SU-DHL-6 (cell line): ENCODE data around the gene NLN.

Source experiments
- EZH2phosphoT487 ChIP-seq: fragments of 200-600 bp; sonication (generic), shearing (Covaris generic); conservative IDR thresholded peaks from 2 replicates; pipeline ENCODE4 v1.6.1; 2018; ENCODE audit warnings: mild to moderate bottlenecking, antibody characterized with exemption, low read length, moderate library complexity, mixed read lengths
- TF ChIP-seq, protein P1 (sequence below): fragments of 200-600 bp; sonication (generic); IDR thresholded peaks from one replicate; pipeline ENCODE4 v1.5.1; 2017; ENCODE audit warnings: antibody characterized with exemption, mild to moderate bottlenecking, low read length, moderate library complexity; ENCODE audit not compliant: insufficient read depth, poor library complexity, severe bottlenecking

DNA sequence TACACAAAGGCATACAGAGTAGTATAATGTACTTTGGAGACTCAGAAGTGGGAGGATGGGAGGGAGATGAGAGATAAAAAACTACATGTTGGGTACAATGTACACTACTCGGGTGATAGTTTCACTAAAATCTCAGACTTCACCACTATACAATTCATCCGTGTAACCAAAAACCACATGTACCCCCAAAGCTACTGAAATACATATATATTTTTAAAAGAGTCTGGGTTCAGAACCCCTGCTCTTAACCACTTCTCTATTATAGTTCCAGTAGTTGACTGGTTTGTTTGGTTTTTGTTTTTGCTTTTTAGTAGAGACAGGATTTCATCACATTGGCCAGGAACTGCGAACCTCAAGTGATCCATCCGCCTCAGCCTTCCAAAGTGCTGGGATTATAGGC is 22.7 kb upstream of the NLN start:
- TF ChIP-seq, protein P1, sequence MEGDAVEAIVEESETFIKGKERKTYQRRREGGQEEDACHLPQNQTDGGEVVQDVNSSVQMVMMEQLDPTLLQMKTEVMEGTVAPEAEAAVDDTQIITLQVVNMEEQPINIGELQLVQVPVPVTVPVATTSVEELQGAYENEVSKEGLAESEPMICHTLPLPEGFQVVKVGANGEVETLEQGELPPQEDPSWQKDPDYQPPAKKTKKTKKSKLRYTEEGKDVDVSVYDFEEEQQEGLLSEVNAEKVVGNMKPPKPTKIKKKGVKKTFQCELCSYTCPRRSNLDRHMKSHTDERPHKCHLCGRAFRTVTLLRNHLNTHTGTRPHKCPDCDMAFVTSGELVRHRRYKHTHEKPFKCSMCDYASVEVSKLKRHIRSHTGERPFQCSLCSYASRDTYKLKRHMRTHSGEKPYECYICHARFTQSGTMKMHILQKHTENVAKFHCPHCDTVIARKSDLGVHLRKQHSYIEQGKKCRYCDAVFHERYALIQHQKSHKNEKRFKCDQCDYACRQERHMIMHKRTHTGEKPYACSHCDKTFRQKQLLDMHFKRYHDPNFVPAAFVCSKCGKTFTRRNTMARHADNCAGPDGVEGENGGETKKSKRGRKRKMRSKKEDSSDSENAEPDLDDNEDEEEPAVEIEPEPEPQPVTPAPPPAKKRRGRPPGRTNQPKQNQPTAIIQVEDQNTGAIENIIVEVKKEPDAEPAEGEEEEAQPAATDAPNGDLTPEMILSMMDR: no peak
- no peak for TF ChIP-seq EZH2phosphoT487
